HG03432 (cell line): Measurements from ENCODE around the gene KDM2A.
"Not testable (repeated sequence)": the region's sequence is repeated elsewhere in the genome, so short reads cannot be mapped to it uniquely, and the experiment has no call there.

ENCODE experiments used
- ATAC-seq: cut with Tn5 transposase; IDR thresholded peaks from one replicate; pipeline ENCODE4 v1.9.1; 2021; ENCODE audit warnings: mild to moderate bottlenecking, moderate library complexity; ENCODE audit not compliant: unreplicated experiment

The KDM2A gene

GRCh38 chr11:67233584-67234190 is 114.6 kb downstream of the KDM2A start:
- no peak for ATAC-seq

- not testable (repeated sequence) for ATAC-seq
These were observed 115.5 kb downstream of the KDM2A start for GRCh38 chr11:67234571-67234970.

- ATAC-seq = no peak
These were observed 118.5 kb downstream of the KDM2A start for GRCh38 chr11:67237574-67237973.

- ATAC-seq = no peak
These were observed 120.1 kb downstream of the KDM2A start for GRCh38 chr11:67238894-67239782.

GRCh38 chr11:67239783-67240575 is 120.9 kb downstream of the KDM2A start:
- peak; percentile 88 for ATAC-seq

GRCh38 chr11:67240576-67241389 is 121.7 kb downstream of the KDM2A start:
- peak; percentile 35 for ATAC-seq

GRCh38 chr11:67242548-67242947 is 123.5 kb downstream of the KDM2A start:
- ATAC-seq = no peak

GRCh38 chr11:67243051-67243450 is 124.0 kb downstream of the KDM2A start:
- ATAC-seq = no peak

- no peak for ATAC-seq
These were observed 126.0 kb downstream of the KDM2A start for GRCh38 chr11:67245046-67245445.

- no peak for ATAC-seq
These were observed 129.0 kb downstream of the KDM2A start for GRCh38 chr11:67247946-67248550.

- ATAC-seq = no peak
These were observed 129.6 kb downstream of the KDM2A start for GRCh38 chr11:67248653-67249052.

GRCh38 chr11:67250059-67251043 is 131.3 kb downstream of the KDM2A start:
- ATAC-seq = no peak

GRCh38 chr11:67251841-67252240 is 132.8 kb downstream of the KDM2A start:
- no peak for ATAC-seq

GRCh38 chr11:67252831-67253239 is 133.8 kb downstream of the KDM2A start:
- ATAC-seq = no peak

- ATAC-seq = no peak
These were observed 135.0 kb downstream of the KDM2A start for GRCh38 chr11:67253872-67254624.

- no peak for ATAC-seq
These were observed 135.7 kb downstream of the KDM2A start for GRCh38 chr11:67254798-67255197.

GRCh38 chr11:67255353-67255752 is 136.3 kb downstream of the KDM2A start:
- no peak for ATAC-seq

GRCh38 chr11:67255864-67256263 is 136.8 kb downstream of the KDM2A start:
- no peak for ATAC-seq
